Measurements from ENCODE around the gene CSF2RB. TPM values are rescaled to one million over a fixed set of nuclear protein-coding genes. Genes with fewer than 3 reads are reported as not detected.

CSF2RB gene
- total RNA-seq, 1 experiment from 2014 or later: 0.07 TPM

GRCh38 chr22:36885474-36885873 lies 28.0 kb upstream of the CSF2RB start:
- ChIA-PET POLR2A (no interaction called here), CTCF (interaction anchor here (1.3 to 1.8 kb wide), 2 partner anchors 29 to 92 kb away, joined by 7 to 9 read pairs; no protein-coding TSS in a partner anchor)
- peaks cover 12% of the 10 kb centered on the region for H3K36me3 Mint-ChIP-seq
- H3K27me3 Mint-ChIP-seq (ENCODE audit: low read depth): peaks cover 3% of the 10 kb centered on the region; the same call in 1 of the 2 replicates
- peaks cover 15% of the 10 kb centered on the region for H3K4me1 Mint-ChIP-seq
- H3K4me3 Mint-ChIP-seq: no peak overlapping the region
- DNase-seq (ENCODE audit: low spot score): no peak
- peak; percentile 86 for ATAC-seq
- no peak overlapping the region for H3K27ac Mint-ChIP-seq
- H3K9me3 Mint-ChIP-seq: peaks cover 25% of the 10 kb centered on the region
- TF ChIP-seq MXD4 (CRISPR knock-in tag; IDR thresholded peaks at IDR 0.05; ENCODE audit: borderline replicate concordance): no peak
- TF ChIP-seq ZNF396 (CRISPR knock-in tag; IDR thresholded peaks at IDR 0.05; ENCODE audit: borderline replicate concordance): no peak
- TF ChIP-seq PREB (CRISPR knock-in tag; IDR thresholded peaks at IDR 0.05; ENCODE audit: borderline replicate concordance): no peak
- TF ChIP-seq ZNF281 (CRISPR knock-in tag; IDR thresholded peaks at IDR 0.05): no peak
- TF ChIP-seq SOX15 (CRISPR knock-in tag; IDR thresholded peaks at IDR 0.05): no peak
- no peak for TF ChIP-seq SMAD3 (CRISPR knock-in tag; IDR thresholded peaks at IDR 0.05; ENCODE audit: borderline replicate concordance)
- no peak for TF ChIP-seq SP1 (CRISPR knock-in tag; conservative IDR thresholded peaks at IDR 0.05)
- TF ChIP-seq E2F1 (CRISPR knock-in tag; IDR thresholded peaks at IDR 0.05): no peak

GRCh38 chr22:36886016-36886415 lies 27.4 kb upstream of the CSF2RB start:
- CTCF ChIA-PET: interaction anchor here (0.6 to 1.8 kb wide), 2 partner anchors 29 to 33 kb away, joined by 6 to 9 read pairs; no protein-coding TSS in a partner anchor
- Mint-ChIP-seq H3K9me3 (peaks cover 21% of the 10 kb centered on the region), H3K4me1 (peaks cover 15% of the 10 kb centered on the region), H3K4me3 (no peak overlapping the region), H3K27ac (no peak overlapping the region), H3K36me3 (peaks cover 10% of the 10 kb centered on the region), H3K27me3 (ENCODE audit: low read depth) (peaks cover 3% of the 10 kb centered on the region; the same call in 1 of the 2 replicates)
- DNase-seq (ENCODE audit: low spot score): no peak
- TF ChIP-seq NFE2L1 (CRISPR knock-in tag; IDR thresholded peaks at IDR 0.05) (no peak), FOXP4 (CRISPR knock-in tag; IDR thresholded peaks at IDR 0.05) (no peak), ZBTB21 (CRISPR knock-in tag; IDR thresholded peaks at IDR 0.05; ENCODE audit: borderline replicate concordance) (no peak), IRF2 (CRISPR knock-in tag; IDR thresholded peaks at IDR 0.05; ENCODE audit: borderline replicate concordance, low read depth) (no peak), TP53 (CRISPR knock-in tag; IDR thresholded peaks at IDR 0.05) (no peak), ZNF317 (CRISPR knock-in tag; IDR thresholded peaks at IDR 0.05; ENCODE audit: borderline replicate concordance, low read depth) (no peak), ETV6 (CRISPR knock-in tag; IDR thresholded peaks at IDR 0.05) (no peak), FOXP1 (CRISPR knock-in tag; IDR thresholded peaks at IDR 0.05; ENCODE audit: borderline replicate concordance) (no peak), CDX4 (CRISPR knock-in tag; IDR thresholded peaks at IDR 0.05; ENCODE audit: borderline replicate concordance) (no peak), NR3C1 (CRISPR knock-in tag; conservative IDR thresholded peaks at IDR 0.05; ENCODE audit: low read depth) (no peak), SP1 (CRISPR knock-in tag; conservative IDR thresholded peaks at IDR 0.05) (no peak), MAX (CRISPR knock-in tag; IDR thresholded peaks at IDR 0.05) (no peak), ATF1 (CRISPR knock-in tag; IDR thresholded peaks at IDR 0.05) (no peak), JUN (CRISPR knock-in tag; IDR thresholded peaks at IDR 0.05) (no peak), ERG (CRISPR knock-in tag; IDR thresholded peaks at IDR 0.05) (no peak), ELF4 (CRISPR knock-in tag; IDR thresholded peaks at IDR 0.05; ENCODE audit: low read depth) (no peak)
- POLR2A ChIA-PET: no interaction called here
- no peak for ATAC-seq
